Smooth muscle cell (in vitro differentiated cells): ENCODE data around the gene RGS1. TPM values are rescaled to one million over a fixed set of nuclear protein-coding genes. Genes with fewer than 3 reads are reported as not detected.

ENCODE experiments used
- DNase-seq: peaks from one replicate; lab custom pipeline; 2025; ENCODE audit not compliant: unreplicated experiment; lab: John Stamatoyannopoulos, UW
- H2AFZ ChIP-seq: fragments of 200-600 bp; sonication (generic); 2 replicates; pipeline ENCODE4 v1.6.0; 2016; ENCODE audit warnings: antibody characterized with exemption, low read depth, mild to moderate bottlenecking
- H3F3A ChIP-seq: fragments of 200-600 bp; sonication (generic); 2 replicates; pipeline ENCODE4 v1.6.0; 2017; ENCODE audit warnings: antibody characterized with exemption, low read depth
- H3K27ac ChIP-seq: fragments of 200-600 bp; sonication (generic); 2 replicates; pipeline ENCODE4 v1.5.1; 2016; ENCODE audit warnings: low read depth, mild to moderate bottlenecking
- H3K27me3 ChIP-seq: fragments of 200-600 bp; sonication (generic); 2 replicates; pipeline ENCODE4 v1.6.1; 2016; ENCODE audit warnings: low read depth, mild to moderate bottlenecking
- H3K36me3 ChIP-seq: fragments of 200-600 bp; sonication (generic); 2 replicates; pipeline ENCODE4 v1.5.1; 2016; ENCODE audit warnings: low read depth
- H3K4me1 ChIP-seq: fragments of 200-600 bp; sonication (generic); 2 replicates; pipeline ENCODE4 v1.5.1; 2016; ENCODE audit warnings: low read depth
- H3K4me2 ChIP-seq: fragments of 200-600 bp; sonication (generic); 2 replicates; pipeline ENCODE4 v1.6.0; 2016; ENCODE audit warnings: mild to moderate bottlenecking
- H3K4me3 ChIP-seq: fragments of 200-600 bp; sonication (generic); 2 replicates; pipeline ENCODE4 v1.5.1; 2016; ENCODE audit warnings: mild to moderate bottlenecking
- H3K79me2 ChIP-seq: fragments of 200-600 bp; sonication (generic); 2 replicates; pipeline ENCODE4 v1.6.0; 2016; ENCODE audit warnings: low read depth, mild to moderate bottlenecking
- H3K9ac ChIP-seq: fragments of 200-600 bp; sonication (generic); 2 replicates; pipeline ENCODE4 v1.6.0; 2016; ENCODE audit warnings: low read depth
- H3K9me3 ChIP-seq: fragments of 200-600 bp; sonication (generic); replicated peaks from 2 replicates; pipeline ENCODE4 v1.5.1; 2016; ENCODE audit warnings: low read depth
- H4K20me1 ChIP-seq: fragments of 200-600 bp; sonication (generic); 2 replicates; pipeline ENCODE4 v1.6.0; 2016; ENCODE audit warnings: low read depth
- CTCF ChIP-seq: fragments of 200-600 bp; sonication (generic); IDR thresholded peaks from 2 replicates; pipeline ENCODE4 v1.5.1; 2017; ENCODE audit warnings: borderline replicate concordance, mild to moderate bottlenecking, antibody characterized with exemption; ENCODE audit not compliant: insufficient read depth, poor library complexity, severe bottlenecking
- WGBS: methylation state at CpG from one replicate; pipeline ENCODE4 v1.1.7; 2016; ENCODE audit warnings: low lambda C conversion rate; 5-methylcytosine and 5-hydroxymethylcytosine counted together
- polyA plus RNA-seq: library from polyadenylated mRNA; unstranded; fragments of >200 nt; fragmentation: Nextera tagmentation; extraction: Ambion mirVana; gene quantifications from 2 replicates; pipeline ENCODE4 v1.2.1, GENCODE V29; 2016
- total RNA-seq: library from RNA; depleted of rRNA; stranded (reverse); fragments of >200 nt; gene quantifications from 2 replicates; pipeline ENCODE4 v1.2.3, GENCODE V29; 2014

The RGS1 gene
- total and polyA plus RNA-seq, 2 experiments from 2014 or later: 119 to 224 TPM

DNA sequence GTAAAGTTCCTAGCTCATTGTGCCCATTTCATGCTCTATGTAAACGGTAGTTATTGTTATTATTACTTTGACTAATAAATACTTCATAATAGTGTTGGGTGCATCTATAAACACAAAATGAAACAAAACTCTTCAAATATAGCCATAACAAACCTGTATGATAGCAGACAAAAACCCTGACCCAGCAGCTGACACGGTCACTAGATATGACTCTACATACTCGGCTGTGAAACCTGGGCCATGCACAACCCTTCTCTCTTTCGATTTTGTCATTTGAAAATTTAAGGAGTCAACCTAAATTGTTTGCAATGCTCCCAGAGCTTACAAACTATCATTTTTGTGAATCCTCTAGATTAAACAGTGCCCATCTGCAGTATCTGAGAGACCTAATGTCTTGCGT lies 52.3 kb downstream of the RGS1 start:
- H3K9me3 ChIP-seq: no peaks in the 10 kb centered on the region
- H3F3A ChIP-seq: peaks cover 16% of the 10 kb centered on the region
- no peak overlapping the region for H3K27ac ChIP-seq
- no peaks in the 10 kb centered on the region for H3K36me3 ChIP-seq
- H2AFZ ChIP-seq: no peak overlapping the region
- H4K20me1 ChIP-seq: no peaks in the 10 kb centered on the region
- H3K4me1 ChIP-seq: peaks cover 20% of the 10 kb centered on the region
- no peak overlapping the region for H3K4me2 ChIP-seq
- no peak for TF ChIP-seq CTCF
- WGBS: 89% methylated on average over 5 of the region's 5 CpGs
- H3K4me3 ChIP-seq: no peak overlapping the region
- H3K79me2 ChIP-seq: no peaks in the 10 kb centered on the region
- no peak for DNase-seq
- H3K27me3 ChIP-seq: no peaks in the 10 kb centered on the region
- no peak overlapping the region for H3K9ac ChIP-seq

DNA sequence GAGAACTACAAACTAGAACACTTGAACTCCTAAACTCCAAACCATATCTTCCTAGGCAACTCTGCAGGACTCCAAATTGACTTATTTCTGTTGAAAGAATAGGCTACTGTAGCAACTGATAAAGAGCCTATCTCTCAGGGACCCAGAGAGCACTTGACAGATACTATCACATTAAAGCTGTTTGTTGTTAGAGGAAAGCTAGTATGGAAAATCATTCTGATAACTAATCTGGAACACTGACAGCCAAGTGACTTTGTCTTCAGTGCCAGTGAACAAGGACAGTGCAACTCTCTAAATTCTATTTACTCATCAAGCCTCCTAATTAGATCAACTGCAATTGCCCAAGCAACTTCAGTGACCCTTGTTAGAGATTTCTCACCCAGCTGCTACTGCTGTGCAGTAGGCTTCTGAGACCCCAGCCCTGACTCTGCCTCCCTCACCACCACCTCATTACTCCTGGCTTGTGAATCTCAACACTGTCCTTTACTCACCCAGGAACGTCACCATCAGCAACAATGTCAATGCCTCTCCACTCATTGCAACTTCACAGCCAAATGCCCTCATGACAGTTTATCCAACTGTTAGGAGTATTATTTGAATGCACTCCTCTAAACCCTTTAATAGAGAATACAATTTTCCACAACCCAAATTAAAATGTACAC lies 53.0 kb downstream of the RGS1 start:
- no peak for DNase-seq
- H3K4me1 ChIP-seq: peaks cover 27% of the 10 kb centered on the region
- no peaks in the 10 kb centered on the region for H4K20me1 ChIP-seq
- no peaks in the 10 kb centered on the region for H3K79me2 ChIP-seq
- H3K4me3 ChIP-seq: no peak overlapping the region
- H3F3A ChIP-seq: peaks cover 21% of the 10 kb centered on the region
- no peaks in the 10 kb centered on the region for H3K36me3 ChIP-seq
- H3K27me3 ChIP-seq: no peaks in the 10 kb centered on the region
- WGBS: 67% methylated on average over 1 of the region's 1 CpG
- no peak overlapping the region for H3K27ac ChIP-seq
- no peak for TF ChIP-seq CTCF
- H2AFZ ChIP-seq: no peak overlapping the region
- no peak overlapping the region for H3K9ac ChIP-seq
- no peaks in the 10 kb centered on the region for H3K9me3 ChIP-seq
- H3K4me2 ChIP-seq: no peak overlapping the region

DNA sequence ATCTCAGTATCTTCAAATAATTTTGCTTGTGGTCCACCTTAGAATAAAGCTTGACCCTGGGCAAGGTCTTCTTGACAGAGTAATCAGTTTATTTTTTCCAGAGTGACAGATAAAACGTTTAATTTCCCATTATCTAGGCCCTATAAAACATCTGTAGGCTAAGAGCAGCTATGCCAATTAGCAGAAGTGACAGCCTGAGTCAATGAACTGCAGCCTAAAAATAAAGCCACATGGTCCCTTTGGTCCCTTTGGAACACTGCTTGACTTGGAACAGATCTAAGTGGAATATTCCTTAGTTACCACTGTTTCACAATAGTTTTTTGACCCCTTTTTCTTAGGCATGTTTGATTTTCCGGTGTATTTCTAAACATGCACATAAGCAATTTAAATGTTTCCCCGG lies 54.0 kb downstream of the RGS1 start:
- 71% methylated on average over 3 of the region's 3 CpGs for WGBS
- Histone ChIP-seq H3K4me1 (peaks cover 35% of the 10 kb centered on the region), H3K4me3 (no peak overlapping the region), H2AFZ (no peak overlapping the region), H3K27ac (no peak overlapping the region), H3K27me3 (no peaks in the 10 kb centered on the region), H3K36me3 (no peaks in the 10 kb centered on the region), H4K20me1 (no peaks in the 10 kb centered on the region), H3K9ac (no peak overlapping the region), H3K4me2 (no peak overlapping the region), H3K9me3 (no peaks in the 10 kb centered on the region), H3K79me2 (no peaks in the 10 kb centered on the region), H3F3A (peaks cover 21% of the 10 kb centered on the region)
- no peak for DNase-seq
- TF ChIP-seq CTCF: no peak

Other genes starting within 250 kb of the RGS1 start
- gene RGS13, start 60.4 kb downstream of the RGS1 start, total RNA-seq: 1.3 TPM in 1 of 2 replicates, not detected in the other
- 0.27 and 0.45 TPM in 2 replicates for gene RGS13, start 60.4 kb downstream of the RGS1 start, polyA plus RNA-seq
- gene RGS2, start 233.3 kb downstream of the RGS1 start, total RNA-seq: 122 and 136 TPM in 2 replicates
- gene RGS2, start 233.3 kb downstream of the RGS1 start, polyA plus RNA-seq: 102 and 153 TPM in 2 replicates